ENCODE data around the gene RCVRN.

- TF ChIP-seq CTCF (IDR thresholded peaks at IDR 0.05) (no peak), POLR2A (IDR thresholded peaks at IDR 0.05) (no peak)
Observed at GRCh38 chr17:9908649-9909042, 3.6 kb upstream of the RCVRN start.

Data from testis (tissue), 2 donors.